ENCODE data around the gene KCNA10.

KCNA10 gene

DNA sequence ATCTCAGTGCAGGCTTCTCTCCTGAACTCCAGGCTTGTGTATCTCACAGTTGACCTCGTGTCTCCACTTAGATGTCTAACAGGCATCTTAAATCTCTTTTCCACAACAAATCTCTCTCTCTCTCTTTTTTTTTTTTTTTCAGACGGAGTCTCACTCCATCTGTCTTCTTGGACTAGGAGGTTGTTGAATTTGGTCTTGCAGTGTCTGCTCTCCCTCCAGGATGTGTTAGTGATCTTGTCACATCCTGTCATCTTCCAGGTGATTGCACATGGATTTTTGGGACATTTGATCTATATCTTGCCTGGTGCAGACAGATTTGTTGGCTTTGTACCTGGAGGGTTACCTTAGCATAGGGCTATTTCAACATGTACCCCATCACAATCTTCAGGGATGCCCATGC is 26.5 kb upstream of the KCNA10 start:
- TF ChIP-seq POLR2A (IDR thresholded peaks at IDR 0.05; ENCODE audit: low read length) = no peak
- no peak for TF ChIP-seq GATA1 (IDR thresholded peaks at IDR 0.05; ENCODE audit: low read depth, low read length)
- no peak for DNase-seq

DNA sequence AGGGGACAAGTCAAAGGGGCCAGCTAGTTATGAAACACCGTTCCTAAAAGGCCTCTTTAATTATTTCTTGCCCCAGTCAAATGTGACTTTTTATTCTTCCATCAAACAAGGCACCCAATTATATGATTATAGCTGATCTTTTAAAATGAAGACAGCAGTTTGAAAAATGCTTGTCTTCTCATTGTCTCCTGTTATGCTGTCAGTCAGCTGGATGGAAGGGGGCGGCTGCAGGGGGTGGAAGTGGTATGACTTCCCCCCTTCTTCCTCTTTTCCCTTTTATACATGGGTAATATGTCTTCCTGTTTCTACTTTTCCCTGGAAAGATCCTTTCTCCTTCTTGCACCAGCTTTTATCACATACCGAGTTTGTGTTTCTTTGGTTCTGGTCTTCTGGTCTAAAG is 25.8 kb upstream of the KCNA10 start:
- no peak for DNase-seq
- TF ChIP-seq GATA1 (IDR thresholded peaks at IDR 0.05; ENCODE audit: low read depth, low read length) (no peak), POLR2A (IDR thresholded peaks at IDR 0.05; ENCODE audit: low read length) (no peak)

DNA sequence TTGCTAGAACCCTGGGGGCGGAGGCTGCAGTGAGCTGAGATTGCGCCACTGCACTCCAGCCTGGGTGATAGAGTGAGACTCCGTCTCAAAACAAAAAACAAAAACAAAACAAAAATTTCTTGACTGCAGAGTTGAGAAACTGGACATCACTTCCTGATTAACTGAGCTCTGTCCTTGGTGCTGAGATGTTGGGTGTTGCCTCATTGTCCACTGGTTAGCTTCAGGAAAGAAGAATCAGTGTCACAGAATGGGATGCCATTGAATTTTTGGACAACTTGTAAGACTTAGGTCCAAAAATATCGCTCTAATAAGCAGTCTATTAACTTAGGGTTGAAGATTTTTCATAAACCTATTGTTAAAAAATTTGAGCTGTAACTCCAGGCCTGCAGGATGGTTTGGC is 23.8 kb upstream of the KCNA10 start:
- peak; percentile 2 to 5 for DNase-seq

DNA sequence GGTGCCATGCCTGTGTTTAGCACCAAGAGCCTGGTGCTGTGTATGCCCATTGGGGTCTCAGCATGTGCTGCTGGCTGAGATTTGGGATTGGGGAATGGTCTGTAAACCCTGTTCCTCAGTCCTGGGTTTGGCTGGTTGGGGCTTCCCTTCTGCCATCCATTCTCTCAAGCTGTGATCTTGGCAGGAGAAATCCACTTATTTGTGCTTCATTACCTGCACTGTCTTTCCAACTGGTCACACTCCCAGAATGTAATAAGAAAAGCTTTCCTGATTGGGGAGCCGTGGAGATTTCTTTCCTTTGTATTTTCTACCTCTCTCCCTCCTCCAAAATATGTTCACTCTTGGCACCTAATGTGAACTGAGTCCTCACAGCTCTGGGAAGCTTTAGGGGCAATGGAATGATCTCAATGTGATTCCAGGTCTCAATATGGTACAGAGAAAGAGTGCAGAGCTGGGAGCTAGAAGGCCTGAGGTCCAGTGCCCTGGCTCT is 23.0 kb upstream of the KCNA10 start:
- DNase-seq = no peak
- TF ChIP-seq GATA1 (IDR thresholded peaks at IDR 0.05; ENCODE audit: low read depth, low read length) = no peak
- no peak for TF ChIP-seq POLR2A (IDR thresholded peaks at IDR 0.05; ENCODE audit: low read length)

More for the DNA sequence above, 23.8 kb upstream of the KCNA10 start:
- no peak for TF ChIP-seq POLR2A (IDR thresholded peaks at IDR 0.05; ENCODE audit: low read length)
- no peak for TF ChIP-seq GATA1 (IDR thresholded peaks at IDR 0.05; ENCODE audit: low read depth, low read length)

DNA sequence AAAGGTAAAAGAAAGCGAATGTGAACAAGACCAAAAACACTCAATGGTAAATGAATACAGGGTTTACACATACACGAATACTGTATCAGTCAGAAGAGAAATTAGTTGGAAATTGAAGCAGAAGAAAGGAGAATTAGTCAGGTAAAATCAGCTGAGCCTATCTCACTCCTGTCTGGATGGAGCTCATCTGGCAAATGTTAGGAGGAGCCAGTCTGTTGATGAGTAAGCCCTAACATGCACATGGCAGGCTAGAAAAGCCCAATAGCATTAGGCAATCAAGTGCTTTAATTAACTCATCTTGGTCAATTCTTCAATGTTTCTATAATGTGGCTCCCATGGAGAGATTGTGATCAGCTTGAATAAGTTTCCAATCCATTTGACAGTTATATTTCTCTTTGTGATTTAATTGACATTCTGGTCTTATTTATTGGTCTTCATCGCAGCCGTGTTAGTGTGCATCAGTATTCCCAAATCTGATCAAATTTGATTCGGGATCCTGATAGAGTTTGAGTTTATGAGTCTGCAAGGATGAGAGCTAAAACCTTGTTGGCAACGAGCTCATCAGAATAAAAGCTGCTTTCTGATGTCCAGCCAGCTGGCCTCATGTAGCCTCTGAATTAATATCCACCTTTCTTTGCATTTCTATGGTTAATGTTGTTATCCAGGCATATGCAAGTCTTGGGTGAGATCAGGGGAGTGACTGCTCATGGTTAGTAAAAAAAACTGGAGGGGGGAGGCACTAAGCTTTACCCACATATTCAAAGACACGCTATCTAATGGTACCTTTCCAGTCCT is 22.1 kb upstream of the KCNA10 start:
- TF ChIP-seq GATA1 (IDR thresholded peaks at IDR 0.05; ENCODE audit: low read depth, low read length) (no peak), POLR2A (IDR thresholded peaks at IDR 0.05; ENCODE audit: low read length) (no peak)
- no peak for DNase-seq

DNA sequence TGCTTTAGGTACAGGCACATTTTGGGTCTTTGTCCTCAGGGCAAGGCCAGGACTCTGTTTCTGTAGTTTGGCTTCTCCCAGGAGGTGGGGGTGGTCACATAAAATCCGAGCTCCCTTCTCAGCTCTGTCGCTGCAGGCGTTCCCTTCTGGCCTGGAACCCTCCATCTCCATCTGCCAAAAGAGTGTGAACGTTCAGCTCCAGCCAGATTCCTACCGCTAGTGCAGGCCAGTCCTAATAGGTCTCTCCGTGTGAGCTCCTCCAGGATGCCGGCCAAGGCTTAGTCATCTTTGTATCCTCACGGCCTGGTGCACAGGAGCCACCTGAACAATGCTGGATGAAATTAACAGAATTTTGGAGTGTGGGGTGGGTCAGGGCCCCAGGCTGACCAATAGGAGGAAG is 19.9 kb upstream of the KCNA10 start:
- TF ChIP-seq POLR2A (IDR thresholded peaks at IDR 0.05; ENCODE audit: low read length) = no peak
- TF ChIP-seq GATA1 (IDR thresholded peaks at IDR 0.05; ENCODE audit: low read depth, low read length) = no peak
- no peak for DNase-seq

DNA sequence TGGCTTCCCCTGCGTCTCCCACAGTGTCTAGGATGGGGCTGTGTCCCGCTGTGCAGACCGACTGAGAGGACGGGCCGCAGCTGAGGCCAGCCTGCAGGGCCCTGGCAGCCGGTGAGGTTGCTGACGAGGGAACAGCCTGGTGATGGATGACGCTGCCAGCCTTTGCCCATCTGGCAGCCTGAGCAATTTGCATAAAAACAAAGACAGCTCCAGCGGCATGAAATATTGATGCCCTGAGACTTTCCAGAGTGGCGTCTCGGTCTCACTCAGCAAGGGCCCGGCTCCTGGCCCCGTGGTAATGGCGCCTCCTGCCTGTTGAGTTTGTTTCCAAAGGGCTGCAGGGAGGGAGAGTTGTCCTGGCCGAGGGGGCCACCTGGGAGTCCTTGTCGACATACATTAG is 19.1 kb upstream of the KCNA10 start:
- TF ChIP-seq GATA1 (IDR thresholded peaks at IDR 0.05; ENCODE audit: low read depth, low read length) (no peak), POLR2A (IDR thresholded peaks at IDR 0.05; ENCODE audit: low read length) (no peak)
- no peak for DNase-seq

DNA sequence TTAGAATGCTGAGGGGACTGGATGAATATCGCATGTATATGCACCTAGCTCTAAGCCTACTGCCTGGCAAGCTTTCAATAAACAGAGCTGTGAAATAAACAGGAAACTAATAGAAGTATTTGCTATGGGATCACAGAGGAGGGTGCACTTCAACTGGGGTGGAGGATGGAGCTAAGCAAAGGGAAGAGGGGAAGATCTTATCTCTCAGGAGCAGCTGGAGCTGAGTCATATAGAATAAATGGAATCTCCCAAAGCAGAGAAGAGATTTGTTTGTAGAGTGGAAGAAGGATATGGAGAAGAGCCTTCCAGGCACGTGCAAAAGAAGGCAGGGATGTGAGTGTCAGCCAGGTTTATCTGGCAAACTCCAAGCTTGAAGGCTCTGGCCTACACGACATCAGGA is 17.0 kb upstream of the KCNA10 start:
- TF ChIP-seq POLR2A (IDR thresholded peaks at IDR 0.05; ENCODE audit: low read length) (no peak), GATA1 (IDR thresholded peaks at IDR 0.05; ENCODE audit: low read depth, low read length) (no peak)
- DNase-seq = no peak

DNA sequence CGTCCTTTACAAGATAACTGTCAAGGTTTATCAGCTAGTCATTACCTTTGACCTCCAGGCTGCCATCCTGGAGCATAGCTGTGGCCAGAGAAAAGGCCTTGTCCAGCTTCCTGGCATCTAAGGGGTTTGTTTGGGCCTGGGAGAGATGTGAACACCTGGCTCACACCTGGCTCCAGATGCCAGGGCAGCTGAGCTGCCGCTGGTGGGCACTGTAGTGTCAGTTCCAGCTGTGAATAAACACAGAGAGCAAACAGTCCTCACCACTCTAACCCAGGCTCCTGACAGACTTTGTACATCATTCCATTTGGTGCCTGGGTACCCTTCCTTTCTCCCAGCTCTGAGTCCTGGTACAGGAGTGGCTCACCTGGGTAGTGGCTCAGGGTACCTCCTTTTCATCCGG is 14.3 kb upstream of the KCNA10 start:
- DNase-seq = no peak

DNA sequence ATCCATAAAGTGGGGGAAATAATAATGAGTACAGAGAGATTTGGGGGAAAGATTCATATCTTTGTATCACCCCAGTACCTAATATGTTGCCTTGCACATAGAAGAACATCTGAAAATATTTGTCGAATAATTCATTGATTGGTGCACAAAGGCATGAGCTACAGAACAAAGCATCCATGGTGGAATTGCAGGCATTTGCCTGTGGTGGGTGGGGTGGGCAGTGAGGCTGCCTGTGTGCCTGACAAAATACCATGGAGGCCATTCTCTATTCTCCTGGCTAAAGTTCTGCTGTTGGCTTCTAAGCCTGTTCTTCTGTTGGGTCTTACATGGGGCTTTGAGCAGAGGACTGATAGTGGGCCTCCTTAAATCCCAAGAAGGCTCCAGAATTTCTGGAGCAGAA is 10.0 kb upstream of the KCNA10 start:
- TF ChIP-seq GATA1 (IDR thresholded peaks at IDR 0.05; ENCODE audit: low read depth, low read length) (no peak), POLR2A (IDR thresholded peaks at IDR 0.05; ENCODE audit: low read length) (no peak)

More for the DNA sequence above, 14.3 kb upstream of the KCNA10 start:
- TF ChIP-seq POLR2A (IDR thresholded peaks at IDR 0.05; ENCODE audit: low read length) = no peak
- TF ChIP-seq GATA1 (IDR thresholded peaks at IDR 0.05; ENCODE audit: low read depth, low read length) = no peak

DNA sequence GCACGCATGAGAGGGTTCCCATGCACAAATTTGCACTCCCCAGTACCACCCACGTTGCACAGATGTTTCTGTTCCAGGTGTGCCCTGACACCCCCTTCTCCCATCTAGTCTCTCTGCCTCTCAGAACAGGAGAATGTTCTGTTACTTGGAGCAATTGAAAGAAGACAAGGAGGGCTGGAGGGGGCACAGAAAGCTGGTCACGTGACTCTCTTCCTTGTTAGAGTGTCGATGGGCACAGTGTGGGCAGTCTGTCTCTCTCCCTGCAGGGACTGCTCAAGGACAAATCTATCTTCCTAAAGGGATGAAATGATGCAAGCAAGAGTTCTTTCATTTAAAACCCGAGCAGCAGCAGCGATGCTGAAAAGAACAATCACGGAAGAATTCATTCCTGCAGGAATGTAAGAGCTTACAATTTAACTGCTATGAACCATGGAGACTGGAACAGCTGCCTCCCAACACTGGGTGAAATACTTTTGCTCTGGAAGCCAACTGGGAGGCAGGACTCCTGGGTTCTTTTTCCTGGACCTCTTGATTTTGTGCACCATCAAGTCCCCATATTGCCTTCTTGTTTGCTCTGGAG is 7.3 kb upstream of the KCNA10 start:
- no peak for DNase-seq
- TF ChIP-seq POLR2A (IDR thresholded peaks at IDR 0.05; ENCODE audit: low read length) = no peak
- TF ChIP-seq GATA1 (IDR thresholded peaks at IDR 0.05; ENCODE audit: low read depth, low read length) = no peak

More for the DNA sequence above, 10.0 kb upstream of the KCNA10 start:
- DNase-seq = no peak

DNA sequence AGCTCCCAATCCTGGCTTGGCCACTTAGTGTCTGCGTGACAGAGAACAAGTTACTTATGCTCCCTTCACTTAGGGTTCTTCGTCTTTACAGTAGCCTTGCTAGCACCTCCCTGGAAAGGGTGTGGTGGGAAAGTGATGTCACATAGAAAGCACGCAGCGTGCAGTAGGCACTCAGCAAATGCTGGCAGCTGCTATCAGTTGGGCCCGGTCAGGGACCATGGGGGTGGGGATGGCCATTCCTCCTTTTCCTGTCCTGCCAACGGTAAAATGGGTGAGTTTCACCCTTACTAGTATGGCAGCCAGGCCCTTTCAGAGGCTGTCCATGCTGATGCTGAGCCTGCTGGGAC is 6.2 kb upstream of the KCNA10 start:
- no peak for DNase-seq
- no peak for TF ChIP-seq GATA1 (IDR thresholded peaks at IDR 0.05; ENCODE audit: low read depth, low read length)
- no peak for TF ChIP-seq POLR2A (IDR thresholded peaks at IDR 0.05; ENCODE audit: low read length)

DNA sequence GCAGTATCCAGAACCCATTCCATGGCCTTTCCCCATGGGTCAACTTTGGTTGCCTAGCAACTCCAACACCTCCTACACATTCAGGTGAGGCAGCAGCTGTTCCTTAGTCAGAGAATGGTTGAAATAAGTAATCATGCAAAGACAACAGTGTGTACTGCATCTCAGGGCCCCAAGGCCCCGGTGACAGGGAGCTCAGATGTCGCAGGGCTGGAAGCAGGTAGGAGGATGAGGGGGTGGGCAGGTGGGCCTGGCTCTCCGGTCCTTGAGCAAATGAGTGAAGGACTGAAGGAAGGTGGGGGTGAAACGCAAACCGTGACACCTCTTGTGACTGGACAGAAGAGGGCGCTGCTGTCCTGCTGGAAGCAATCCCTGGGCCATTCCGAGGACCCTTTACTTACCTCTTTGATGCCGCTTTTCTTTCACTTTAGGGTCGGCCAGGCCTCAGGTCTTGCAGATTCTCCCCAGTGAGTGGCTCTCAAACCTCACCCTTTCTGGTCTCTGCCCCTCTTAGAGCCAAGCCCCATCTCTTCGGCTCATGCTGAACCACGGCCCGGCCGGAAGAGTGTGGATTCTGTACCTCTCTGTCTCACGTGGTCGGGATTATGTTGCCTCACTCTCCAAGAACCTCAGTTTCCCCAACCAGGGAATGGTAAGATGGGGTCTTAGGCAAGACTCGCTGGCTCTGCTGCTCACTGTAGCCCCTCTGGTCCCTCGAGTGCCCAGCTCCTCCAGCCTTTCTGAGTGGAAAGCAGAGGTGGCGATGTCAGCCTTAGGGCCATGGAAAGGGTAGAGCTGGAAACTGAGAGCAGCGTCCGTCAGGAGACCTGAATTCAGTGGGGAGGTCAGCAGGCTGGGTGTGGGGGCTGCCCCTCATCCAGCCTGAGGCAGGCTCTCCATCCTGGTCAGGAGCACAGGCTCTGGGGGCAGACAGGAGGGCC is 5.6 kb upstream of the KCNA10 start:
- no peak for TF ChIP-seq POLR2A (IDR thresholded peaks at IDR 0.05; ENCODE audit: low read length)
- TF ChIP-seq GATA1 (IDR thresholded peaks at IDR 0.05; ENCODE audit: low read depth, low read length) = no peak
- peak; percentile 43 to 65 for DNase-seq

DNA sequence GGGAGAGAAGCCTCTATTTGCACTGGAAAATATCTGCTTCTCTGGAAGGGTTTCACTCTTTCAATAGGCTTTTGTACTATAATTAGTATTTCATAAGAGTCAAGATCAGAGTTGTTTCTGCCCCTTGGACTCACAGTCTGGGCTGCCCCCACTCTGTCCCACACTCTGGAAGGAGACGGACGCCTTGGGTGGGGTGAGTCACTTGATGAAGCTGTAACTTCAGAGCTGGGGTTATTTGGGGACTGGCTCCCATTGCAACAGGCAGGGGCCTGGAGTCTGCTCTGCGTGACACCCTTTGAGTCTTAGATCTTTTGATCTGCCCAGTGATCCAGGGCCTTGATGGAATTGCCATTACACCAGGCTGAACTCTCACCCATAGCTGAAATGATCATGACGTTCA is 4.0 kb upstream of the KCNA10 start:
- TF ChIP-seq GATA1 (IDR thresholded peaks at IDR 0.05; ENCODE audit: low read depth, low read length) (no peak), POLR2A (IDR thresholded peaks at IDR 0.05; ENCODE audit: low read length) (no peak)
- DNase-seq = no peak
